Raji (cell line): ENCODE measurements around the gene L3MBTL2.

ENCODE experiments used
- POLR2A ChIP-seq: IDR thresholded peaks from 2 replicates; pipeline ENCODE4 v1.6.1; 2011; ENCODE audit warnings: low read depth, low read length, control low read depth; ENCODE audit not compliant: insufficient read depth

Gene L3MBTL2

DNA sequence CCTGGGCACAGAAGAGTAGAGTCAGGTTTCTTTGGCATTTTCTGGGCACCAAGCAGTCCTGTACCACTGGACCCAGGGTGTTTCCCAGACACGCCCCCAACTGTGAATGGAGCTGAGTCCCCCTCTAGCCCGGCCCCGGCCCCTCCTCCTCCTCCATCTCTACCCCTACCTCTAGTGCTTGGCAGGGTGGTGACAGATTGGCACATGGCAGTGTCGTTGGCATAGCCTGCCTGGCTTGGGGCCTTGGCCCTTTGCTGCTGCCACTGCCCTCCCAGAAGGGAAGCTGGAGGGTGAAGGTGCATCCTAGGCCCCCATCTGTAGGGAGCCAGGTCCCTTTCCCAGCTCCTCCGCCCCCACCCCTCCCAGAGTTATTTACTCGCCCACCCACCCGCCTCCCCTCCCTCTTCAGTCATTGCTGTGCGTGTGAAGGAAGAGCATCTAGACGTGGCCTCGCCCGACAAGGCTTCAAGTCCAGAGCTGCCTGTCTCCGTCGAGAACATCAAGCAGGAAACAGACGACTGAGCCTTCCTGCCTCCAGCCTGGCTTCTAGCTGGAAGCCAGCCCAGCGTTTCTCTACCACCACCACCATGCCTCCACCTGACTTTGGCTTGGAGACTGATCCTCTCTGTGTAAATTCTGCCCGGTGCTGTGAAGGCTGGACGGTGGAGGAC, 24.8 kb downstream of the L3MBTL2 start:
- TF ChIP-seq POLR2A = no peak

DNA sequence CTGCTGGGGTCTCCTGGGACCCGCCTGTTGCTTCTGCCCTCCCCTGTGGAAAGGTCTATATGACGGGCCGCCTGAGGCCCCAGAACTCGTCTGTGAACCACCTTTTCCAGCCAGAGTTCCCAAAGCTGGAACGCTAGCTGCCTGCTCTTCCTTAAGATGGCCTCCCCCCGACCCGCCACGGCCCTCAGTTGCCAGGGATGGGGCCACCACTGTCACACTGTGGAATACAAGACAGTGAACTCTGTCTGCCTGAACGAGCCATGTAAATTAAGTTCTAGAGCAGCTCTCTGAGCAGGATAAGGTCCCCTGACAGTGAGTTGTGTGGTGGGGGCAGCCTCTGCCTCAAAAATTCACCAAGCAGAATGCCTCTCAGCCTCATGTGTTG, 25.3 kb downstream of the L3MBTL2 start:
- TF ChIP-seq POLR2A = no peak

DNA sequence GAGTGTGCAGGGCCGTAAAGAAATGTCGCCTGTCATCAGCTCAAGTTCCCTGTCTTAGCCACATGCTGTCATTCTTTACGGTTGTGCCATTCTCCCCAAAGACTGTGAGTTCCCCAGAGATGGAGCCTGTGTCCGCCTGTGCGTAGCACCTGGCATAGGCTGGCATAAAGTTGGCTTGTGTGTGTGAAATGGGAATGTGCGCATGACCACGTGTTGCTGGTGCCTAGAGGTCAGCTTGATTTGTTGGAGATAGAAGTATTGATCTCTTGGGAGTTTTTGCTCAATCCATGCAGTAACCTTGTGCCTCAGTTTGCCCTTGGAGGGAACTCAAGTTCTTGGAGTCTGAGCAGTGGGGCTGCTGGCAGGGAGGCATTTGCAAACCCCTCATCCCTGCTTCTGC, 26.3 kb downstream of the L3MBTL2 start:
- no peak for TF ChIP-seq POLR2A

DNA sequence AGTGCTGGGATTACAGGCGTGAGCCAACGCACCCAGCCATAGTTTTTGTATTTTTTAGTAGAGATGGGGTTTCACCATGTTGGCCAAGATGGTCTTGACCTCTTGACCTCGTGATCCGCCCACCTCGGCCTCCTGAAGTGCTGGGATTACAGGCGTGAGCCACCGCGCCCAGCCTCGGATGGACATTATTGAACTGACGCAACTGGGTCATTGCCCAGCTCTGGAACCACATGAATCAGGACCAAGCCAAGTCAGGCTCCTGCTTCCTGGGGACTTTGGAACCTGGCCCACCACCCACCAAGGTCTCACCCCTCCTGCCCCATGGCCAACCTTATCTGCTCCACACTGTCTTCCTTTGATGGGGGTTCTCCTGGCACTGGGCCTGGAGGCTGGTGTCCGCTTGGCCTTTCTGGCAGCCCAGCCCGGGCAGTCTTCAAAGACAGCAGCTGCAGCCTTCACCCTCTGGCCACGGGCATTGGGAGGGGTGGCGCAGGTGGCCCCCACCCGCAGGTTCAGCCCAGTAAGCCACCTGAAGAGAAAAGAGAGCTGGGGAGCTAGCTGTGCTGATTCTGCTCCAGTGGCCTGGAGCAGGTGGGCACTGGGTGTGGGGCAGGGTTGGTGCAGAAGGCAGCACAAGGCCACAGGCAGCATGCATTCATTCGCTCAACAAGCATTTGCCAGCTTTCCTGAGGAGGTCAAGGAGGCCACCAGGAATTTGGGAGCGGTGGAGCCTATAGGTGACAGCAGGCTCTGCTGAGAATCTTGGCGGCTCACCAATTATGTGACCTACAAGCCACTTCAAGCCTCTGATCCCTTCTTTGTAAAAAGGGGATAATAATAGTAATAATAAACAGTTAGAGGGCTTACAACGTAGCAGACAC, 29.9 kb downstream of the L3MBTL2 start:
- no peak for TF ChIP-seq POLR2A

DNA sequence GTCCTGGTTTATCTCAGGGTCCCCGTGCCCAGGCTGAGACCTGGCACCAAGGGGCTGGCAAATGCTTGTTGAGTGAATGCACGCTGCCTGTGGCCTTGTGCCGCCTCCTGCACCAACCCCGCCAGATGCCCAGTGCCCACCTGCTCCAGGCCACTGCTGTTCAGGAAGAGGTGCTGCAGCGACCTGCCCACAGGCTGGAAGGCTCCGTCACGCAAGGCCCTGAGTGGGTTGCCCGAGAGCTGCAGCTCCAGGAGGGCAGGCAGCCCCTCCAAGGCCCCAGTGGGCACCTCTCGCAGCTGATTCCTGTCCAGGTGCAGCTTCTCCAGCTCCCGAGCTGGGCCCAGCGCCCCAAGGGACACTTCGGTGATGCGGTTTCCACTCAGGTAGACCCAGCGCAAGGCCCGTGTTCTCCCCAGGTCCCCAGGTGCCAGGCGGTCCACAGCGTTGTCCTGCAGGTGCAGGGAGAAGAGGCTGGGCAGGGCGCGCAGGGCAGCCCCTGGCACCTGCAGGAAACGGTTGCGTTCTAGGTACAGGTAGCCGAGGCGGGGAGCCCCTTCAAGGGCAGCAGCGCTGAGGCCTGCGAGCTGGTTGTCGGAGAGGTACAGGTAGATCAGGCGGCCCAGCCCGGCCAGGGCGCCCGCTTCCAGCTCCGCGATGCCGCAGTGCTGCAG, 32.1 kb downstream of the L3MBTL2 start:
- no peak for TF ChIP-seq POLR2A

DNA sequence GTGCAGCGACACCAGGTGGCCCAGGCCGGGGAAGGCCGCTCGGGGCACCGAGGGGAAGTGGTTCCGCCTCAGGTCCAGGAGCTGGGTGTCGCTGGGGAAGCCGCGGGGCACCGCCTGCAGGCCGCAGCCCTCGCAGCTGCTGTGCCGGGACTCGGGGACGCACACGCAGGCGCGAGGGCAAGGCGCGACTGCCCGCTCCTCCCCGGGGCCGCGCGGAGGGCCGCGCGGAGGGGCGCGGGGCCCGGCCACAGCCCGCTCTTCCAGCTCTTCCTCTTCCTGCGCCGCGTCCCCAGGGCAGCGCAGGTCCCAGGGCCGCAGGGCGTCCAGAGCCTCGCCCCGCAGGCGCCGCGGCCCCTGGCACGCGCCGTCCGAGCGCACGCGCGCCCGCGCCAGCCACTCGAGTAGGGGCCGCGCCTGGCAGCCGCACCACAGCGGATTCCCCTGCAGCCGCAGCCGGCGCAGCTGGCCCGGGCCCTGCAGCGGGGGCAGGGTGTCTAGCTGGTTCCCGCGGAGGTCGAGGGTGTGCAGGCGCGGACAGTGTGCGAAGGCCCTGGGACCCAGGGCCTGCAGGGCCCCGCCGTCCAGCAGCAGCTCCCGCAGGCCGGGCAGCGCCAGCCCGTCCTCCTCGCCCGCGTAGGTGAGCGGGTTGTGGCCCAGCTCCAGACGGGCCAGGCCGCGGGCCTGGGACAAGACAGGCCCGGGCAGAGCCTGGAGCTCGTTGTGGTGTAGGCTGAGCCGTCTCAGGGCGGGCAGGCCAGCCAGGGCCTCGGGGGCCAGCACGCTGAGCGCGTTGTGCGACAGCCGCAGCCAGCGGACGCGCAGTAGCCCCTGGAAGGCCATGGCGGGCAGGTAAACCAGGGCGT, 32.8 kb downstream of the L3MBTL2 start:
- no peak for TF ChIP-seq POLR2A

DNA sequence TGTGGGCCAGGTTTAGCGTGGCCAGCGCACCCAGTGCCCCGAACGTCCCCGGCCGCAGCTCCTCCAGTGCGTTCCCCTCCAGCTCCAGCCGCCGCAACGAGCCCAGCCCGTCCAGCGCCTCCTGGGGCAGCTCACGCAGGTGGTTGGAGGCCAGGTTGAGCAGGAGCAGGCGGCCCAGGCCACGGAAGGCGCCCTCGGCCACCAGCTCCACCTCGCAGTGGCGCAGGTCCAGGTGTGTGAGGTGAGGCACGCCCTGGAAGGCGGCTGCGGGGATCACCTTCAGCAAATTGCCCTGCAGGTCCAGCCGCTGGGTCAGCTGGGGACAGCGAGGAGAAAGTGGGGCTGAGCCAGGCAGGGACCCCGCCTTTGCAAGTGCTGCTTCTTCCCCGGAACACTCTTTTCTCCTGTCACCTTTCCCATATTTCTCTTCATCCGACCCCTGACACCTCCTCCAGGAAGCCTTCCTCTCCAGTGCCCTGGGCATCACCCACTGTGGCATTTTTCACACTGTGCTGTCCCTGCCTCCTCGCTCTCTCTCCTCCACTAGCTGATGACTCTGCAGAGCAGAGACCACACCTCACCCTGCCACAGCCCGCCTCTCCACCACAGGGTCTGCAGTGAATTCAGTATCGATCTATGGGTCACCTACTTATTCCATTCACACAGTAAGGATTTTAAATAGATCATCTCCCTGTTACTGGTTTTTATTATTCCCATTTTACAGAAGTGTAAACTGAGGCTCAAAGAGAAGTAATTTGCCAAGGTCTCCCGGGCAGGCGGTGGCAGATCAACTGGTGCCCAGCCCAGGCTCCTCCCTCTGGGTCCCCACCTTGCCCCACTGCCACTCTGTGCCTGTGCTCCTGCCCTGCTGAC, 33.7 kb downstream of the L3MBTL2 start:
- TF ChIP-seq POLR2A = no peak

DNA sequence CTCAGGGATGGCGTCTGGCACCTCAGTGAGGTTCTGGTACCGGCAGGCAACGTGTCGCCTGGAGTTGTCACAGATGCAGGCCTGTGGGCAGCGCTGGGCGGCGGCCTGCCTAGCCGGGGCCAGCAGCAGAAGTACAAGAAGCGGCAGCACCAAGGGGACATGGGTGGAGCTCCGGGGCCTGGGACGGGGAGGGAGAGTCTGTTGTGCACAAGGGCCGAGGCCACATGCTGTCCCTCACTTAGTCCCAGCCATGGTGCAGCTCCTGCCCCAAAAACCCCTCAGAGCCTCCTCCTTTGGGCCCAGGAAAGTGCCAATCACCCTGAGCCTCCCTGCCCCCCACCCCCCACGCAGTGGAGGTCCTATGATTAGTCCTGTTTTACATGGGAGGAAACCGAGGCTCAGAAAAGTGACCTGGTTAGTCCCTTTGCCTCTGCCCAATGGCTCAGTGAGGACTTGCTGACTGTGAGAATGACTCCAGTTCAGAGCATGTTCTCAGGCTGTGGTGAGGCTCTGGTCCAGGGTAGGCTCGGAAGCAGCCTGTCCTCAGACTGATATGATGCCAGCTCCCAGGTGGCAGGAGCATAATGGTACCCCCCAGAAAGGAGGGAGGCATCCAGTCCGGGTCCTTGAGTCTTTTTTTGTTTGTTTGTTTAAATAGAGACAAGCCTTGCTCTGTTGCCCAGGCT, 34.5 kb downstream of the L3MBTL2 start:
- TF ChIP-seq POLR2A = no peak

DNA sequence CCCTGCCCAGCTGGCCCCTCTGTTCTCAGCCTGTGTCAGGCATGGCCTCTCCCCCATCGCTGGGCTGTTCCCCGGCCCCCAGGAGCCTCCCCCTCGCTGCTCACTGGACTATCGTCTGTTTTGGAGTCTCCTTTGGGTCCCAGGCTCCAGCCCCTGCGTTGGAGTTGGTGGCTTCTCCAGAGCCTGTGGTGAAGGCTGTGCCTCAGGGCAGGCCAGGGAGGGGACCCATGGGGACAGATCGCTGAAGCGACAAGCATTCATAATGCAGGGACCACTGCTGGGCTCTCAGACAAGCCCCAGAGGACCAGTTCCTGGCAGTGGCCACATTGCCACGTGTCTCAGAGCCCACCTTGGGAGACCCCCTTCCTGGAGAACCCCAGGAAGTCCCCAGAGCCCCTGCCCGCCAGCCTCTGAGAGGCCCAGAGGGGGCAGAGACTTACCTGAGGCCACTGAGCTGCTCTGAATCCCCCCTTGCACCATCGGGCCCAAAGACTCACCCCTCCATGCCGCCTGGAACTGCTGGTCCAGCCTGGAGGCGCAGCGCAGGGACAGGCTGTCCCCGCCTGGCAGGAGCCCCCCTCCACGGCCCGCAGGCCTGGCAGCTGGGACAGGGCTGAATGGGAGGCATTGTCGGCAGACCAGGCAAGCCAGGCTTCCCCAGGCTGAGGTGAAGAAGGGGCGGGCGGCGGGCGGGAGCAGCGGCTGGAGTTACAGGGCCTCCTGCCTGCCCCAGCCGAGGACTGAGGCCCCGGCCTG, 35.4 kb downstream of the L3MBTL2 start, which contains the start of gene CHADL:
Gene CHADL (minus strand): TSS at position 555 of the 756 bp plus-strand sequence. CDS start 50 bp downstream, at position 505.
- no peak for TF ChIP-seq POLR2A

DNA sequence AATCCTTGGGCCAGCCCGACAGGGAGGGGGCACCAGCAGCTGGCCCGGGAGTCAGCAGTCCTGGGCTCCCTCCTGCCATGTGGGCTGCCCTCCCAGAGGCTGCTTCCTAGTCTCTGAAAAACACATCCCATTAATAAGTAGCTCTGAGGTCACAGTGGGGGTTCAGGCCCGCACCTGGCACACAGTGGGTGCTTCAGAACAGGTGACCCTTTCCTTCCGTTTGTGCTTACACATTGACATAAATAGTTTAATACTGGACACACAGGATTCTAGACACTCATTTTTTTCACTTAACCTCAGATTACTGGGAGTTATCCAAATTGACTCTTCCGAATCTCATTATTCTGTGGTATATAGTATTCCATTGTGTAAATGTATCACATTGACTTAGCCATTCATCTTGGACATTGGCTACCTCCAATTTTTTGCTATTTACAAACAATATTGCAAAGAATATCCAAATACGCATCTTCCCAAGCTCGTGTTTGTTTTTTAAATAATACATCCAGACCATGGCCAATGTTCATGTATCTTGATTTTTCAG, 36.1 kb downstream of the L3MBTL2 start:
- TF ChIP-seq POLR2A = no peak

DNA sequence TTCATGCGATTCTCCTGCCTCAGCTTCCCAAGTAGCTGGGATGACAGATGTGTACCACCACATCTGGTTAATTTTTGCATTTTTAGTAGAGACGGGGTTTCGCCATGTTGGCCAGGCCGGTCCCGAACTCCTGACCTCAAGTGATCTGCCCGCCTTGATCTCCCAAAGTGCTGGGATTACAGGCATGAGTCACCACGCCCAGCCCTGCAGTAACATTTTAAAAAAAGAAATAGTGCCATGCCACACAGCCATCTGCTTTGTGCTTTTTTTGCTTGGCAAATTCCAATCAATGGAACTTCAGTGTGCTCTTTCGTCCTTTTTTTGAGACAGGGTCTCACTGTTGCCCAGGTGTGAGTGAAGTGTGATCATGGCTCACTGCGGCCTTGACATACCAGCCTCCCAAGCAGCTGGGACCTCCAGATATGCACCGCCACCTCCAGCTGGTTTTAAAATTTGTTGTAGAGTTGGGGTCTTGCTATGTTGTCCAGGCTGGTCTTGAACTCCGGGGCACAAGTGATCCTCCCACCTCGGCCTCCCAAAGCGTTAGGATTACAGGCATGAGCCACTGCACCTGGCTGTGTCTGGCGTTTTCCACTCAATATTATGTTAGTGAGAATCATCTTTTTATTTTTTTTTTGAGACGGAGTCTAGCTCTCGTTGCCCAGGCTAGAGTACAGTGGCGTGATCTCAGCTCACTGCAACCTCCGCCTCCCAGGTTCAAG, 37.4 kb downstream of the L3MBTL2 start:
- TF ChIP-seq POLR2A = no peak

DNA sequence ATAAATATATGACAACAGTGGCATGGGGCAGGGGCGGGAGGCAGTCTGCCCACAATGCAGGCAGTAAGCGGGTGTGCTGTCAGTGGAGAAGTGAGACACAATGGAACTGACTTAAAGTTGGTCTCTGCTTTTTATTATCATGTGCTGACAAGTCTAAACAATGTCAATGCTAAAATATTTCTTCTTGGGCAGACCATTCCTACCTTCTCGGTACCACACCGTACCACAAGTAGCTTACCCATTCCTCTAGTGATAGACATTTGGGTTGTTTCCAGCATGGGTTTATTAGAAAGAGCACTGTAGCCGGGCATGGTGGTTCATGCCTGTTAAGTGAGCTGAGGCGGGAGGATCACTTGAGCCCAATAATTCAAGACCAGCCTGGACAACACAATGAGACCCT, 38.2 kb downstream of the L3MBTL2 start:
- TF ChIP-seq POLR2A = no peak
